Neural cell (in vitro differentiated cells): ENCODE data around the gene PGF. TPM values are rescaled to one million over a fixed set of nuclear protein-coding genes. Genes with fewer than 3 reads are reported as not detected.

Source experiments
- H2AFZ ChIP-seq: fragments of 200-600, 300-800 bp; sonication (generic), shearing (Covaris generic); 2 replicates; pipeline ENCODE4 v1.6.0; 2014; ENCODE audit warnings: low read depth, mild to moderate bottlenecking, antibody characterized with exemption, low read length, moderate library complexity
- H3F3A ChIP-seq: fragments of 200-600 bp; shearing (Covaris generic); 2 replicates; pipeline ENCODE4 v1.6.1; 2016; ENCODE audit warnings: mild to moderate bottlenecking, moderate library complexity, mixed read lengths, antibody characterized with exemption, low read length; ENCODE audit not compliant: insufficient read depth, poor library complexity, severe bottlenecking
- H3K27ac ChIP-seq: fragments of 200-600, 300-800 bp; sonication (generic), shearing (Covaris generic); 2 replicates; pipeline ENCODE4 v1.5.1; 2014; ENCODE audit warnings: mild to moderate bottlenecking, low read length, moderate library complexity
- H3K27me3 ChIP-seq: fragments of 300-800, 200-600 bp; sonication (generic), shearing (Covaris generic); 2 replicates; pipeline ENCODE4 v1.6.0; 2014; ENCODE audit warnings: mild to moderate bottlenecking, low read depth, low read length, moderate library complexity; ENCODE audit not compliant: insufficient read depth
- H3K36me3 ChIP-seq: fragments of 300-800, 200-600 bp; sonication (generic), shearing (Covaris generic); 2 replicates; pipeline ENCODE4 v1.5.1; 2014; ENCODE audit warnings: mild to moderate bottlenecking, antibody characterized with exemption, low read length, moderate library complexity; ENCODE audit not compliant: insufficient read depth
- H3K4me2 ChIP-seq: fragments of 300-800, 200-600 bp; sonication (generic), shearing (Covaris generic); 2 replicates; pipeline ENCODE4 v1.6.0; 2014; ENCODE audit warnings: mild to moderate bottlenecking, low read length
- H3K4me3 ChIP-seq: fragments of 300-800, 200-600 bp; sonication (generic), shearing (Covaris generic); 2 replicates; pipeline ENCODE4 v1.5.1; 2014; ENCODE audit warnings: mild to moderate bottlenecking, low read length, moderate library complexity
- H3K79me2 ChIP-seq: fragments of 200-600 bp; shearing (Covaris generic); replicated peaks from 2 replicates; pipeline ENCODE4 v1.6.0; 2014; ENCODE audit warnings: mild to moderate bottlenecking, low read length, moderate library complexity; ENCODE audit not compliant: insufficient read depth
- H3K9ac ChIP-seq: fragments of 300-800, 200-600 bp; sonication (generic), shearing (Covaris generic); 2 replicates; pipeline ENCODE4 v1.6.1; 2016; ENCODE audit warnings: mild to moderate bottlenecking, low read length, mixed read lengths
- H3K9me2 ChIP-seq: fragments of 200-600 bp; shearing (Covaris generic); 2 replicates; pipeline ENCODE4 v1.6.1; 2016; ENCODE audit warnings: mild to moderate bottlenecking, low read length, mixed read lengths; ENCODE audit not compliant: insufficient read depth
- H3K9me3 ChIP-seq: fragments of 200-600, 300-800 bp; sonication (generic), shearing (Covaris generic); 2 replicates; pipeline ENCODE4 v1.6.1; 2016; ENCODE audit warnings: mild to moderate bottlenecking, mixed run types, low read length, moderate library complexity, mixed read lengths
- H4K20me1 ChIP-seq: fragments of 200-600 bp; shearing (Covaris generic); 2 replicates; pipeline ENCODE4 v1.6.1; 2016; ENCODE audit warnings: mild to moderate bottlenecking, mixed run types; ENCODE audit not compliant: insufficient read depth
- EP300 ChIP-seq: fragments of 450-650 bp; conservative IDR thresholded peaks from 2 replicates; pipeline ENCODE4 v1.6.1; 2014; ENCODE audit warnings: antibody characterized with exemption, mild to moderate bottlenecking, moderate library complexity; ENCODE audit not compliant: poor library complexity, severe bottlenecking
- EZH2 ChIP-seq: fragments of 200-600, 300-800 bp; shearing (Covaris generic), sonication (generic); IDR thresholded peaks from 2 replicates; pipeline ENCODE4 v1.6.1; 2014; ENCODE audit warnings: antibody characterized with exemption, low read length, borderline replicate concordance, mild to moderate bottlenecking; ENCODE audit not compliant: insufficient read depth, poor library complexity, severe bottlenecking
- MXI1 ChIP-seq: fragments of 450-650 bp; conservative IDR thresholded peaks from 2 replicates; pipeline ENCODE4 v1.6.1; 2014; ENCODE audit warnings: antibody characterized with exemption, mild to moderate bottlenecking; ENCODE audit not compliant: poor library complexity, severe bottlenecking
- POLR2AphosphoS5 ChIP-seq: IDR thresholded peaks from 2 replicates; pipeline ENCODE4 v1.6.1; 2012
- RAD21 ChIP-seq: fragments of 450-650 bp; conservative IDR thresholded peaks from 2 replicates; pipeline ENCODE4 v1.6.1; 2014; ENCODE audit warnings: antibody characterized with exemption, mild to moderate bottlenecking, moderate library complexity
- SMC3 ChIP-seq: fragments of 450-650 bp; conservative IDR thresholded peaks from 2 replicates; pipeline ENCODE4 v1.6.1; 2014; ENCODE audit warnings: antibody characterized with exemption, mild to moderate bottlenecking, moderate library complexity; ENCODE audit not compliant: poor library complexity
- TAF1 ChIP-seq: IDR thresholded peaks from 2 replicates; pipeline ENCODE4 v1.6.1; 2012; ENCODE audit warnings: low read depth
- polyA plus RNA-seq: library from polyadenylated mRNA; depleted of rRNA; stranded (reverse); fragments of >200 nt; gene quantifications from 2 replicates; pipeline ENCODE4 v1.2.3, GENCODE V29; 2014
- TF ChIP-seq, protein P1 (sequence below): fragments of 450-650 bp; IDR thresholded peaks from 2 replicates; pipeline ENCODE4 v1.5.1; 2014; ENCODE audit warnings: antibody characterized with exemption, mild to moderate bottlenecking, moderate library complexity; ENCODE audit not compliant: poor library complexity, severe bottlenecking
- TF ChIP-seq, protein P2 (sequence below): IDR thresholded peaks from 2 replicates; pipeline ENCODE4 v1.6.1; 2012; ENCODE audit warnings: borderline replicate concordance

The PGF gene
- polyA plus RNA-seq, 1 donor from 2014 or later = not detected

DNA sequence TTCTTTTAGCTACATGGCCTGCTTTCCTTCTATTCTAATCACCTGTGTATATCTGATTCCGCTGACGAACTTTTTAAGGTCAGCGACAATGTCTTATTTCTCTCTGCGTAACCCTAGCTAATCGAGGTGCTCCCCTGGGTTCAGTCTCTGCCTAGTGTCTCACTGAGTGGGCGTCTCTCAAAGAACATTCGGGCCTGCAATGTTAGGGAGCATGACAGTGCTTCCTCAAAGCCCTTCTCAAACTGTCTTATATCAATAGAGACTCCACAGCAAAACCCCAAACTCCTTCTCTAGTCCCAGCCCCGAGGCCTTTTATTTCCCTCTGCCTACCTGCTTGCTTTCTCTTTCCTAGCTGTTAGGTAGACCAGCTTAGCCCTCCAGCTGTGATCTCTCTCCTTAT is 18.7 kb downstream of the PGF start:
- Histone ChIP-seq H3K36me3 (no peaks in the 10 kb centered on the region), H3K79me2 (no peaks in the 10 kb centered on the region), H3K4me3 (no peak overlapping the region), H3K9ac (no peak overlapping the region), H3K9me2 (no peaks in the 10 kb centered on the region), H4K20me1 (no peaks in the 10 kb centered on the region), H2AFZ (no peak overlapping the region), H3K27me3 (no peaks in the 10 kb centered on the region), H3K27ac (no peak overlapping the region), H3F3A (no peaks in the 10 kb centered on the region), H3K9me3 (no peaks in the 10 kb centered on the region), H3K4me2 (no peak overlapping the region)
- TF ChIP-seq EZH2 (no peak), EP300 (no peak), MXI1 (no peak), SMC3 (no peak), TAF1 (no peak), RAD21 (no peak)
- TF ChIP-seq, protein P1, sequence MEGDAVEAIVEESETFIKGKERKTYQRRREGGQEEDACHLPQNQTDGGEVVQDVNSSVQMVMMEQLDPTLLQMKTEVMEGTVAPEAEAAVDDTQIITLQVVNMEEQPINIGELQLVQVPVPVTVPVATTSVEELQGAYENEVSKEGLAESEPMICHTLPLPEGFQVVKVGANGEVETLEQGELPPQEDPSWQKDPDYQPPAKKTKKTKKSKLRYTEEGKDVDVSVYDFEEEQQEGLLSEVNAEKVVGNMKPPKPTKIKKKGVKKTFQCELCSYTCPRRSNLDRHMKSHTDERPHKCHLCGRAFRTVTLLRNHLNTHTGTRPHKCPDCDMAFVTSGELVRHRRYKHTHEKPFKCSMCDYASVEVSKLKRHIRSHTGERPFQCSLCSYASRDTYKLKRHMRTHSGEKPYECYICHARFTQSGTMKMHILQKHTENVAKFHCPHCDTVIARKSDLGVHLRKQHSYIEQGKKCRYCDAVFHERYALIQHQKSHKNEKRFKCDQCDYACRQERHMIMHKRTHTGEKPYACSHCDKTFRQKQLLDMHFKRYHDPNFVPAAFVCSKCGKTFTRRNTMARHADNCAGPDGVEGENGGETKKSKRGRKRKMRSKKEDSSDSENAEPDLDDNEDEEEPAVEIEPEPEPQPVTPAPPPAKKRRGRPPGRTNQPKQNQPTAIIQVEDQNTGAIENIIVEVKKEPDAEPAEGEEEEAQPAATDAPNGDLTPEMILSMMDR = no peak

DNA sequence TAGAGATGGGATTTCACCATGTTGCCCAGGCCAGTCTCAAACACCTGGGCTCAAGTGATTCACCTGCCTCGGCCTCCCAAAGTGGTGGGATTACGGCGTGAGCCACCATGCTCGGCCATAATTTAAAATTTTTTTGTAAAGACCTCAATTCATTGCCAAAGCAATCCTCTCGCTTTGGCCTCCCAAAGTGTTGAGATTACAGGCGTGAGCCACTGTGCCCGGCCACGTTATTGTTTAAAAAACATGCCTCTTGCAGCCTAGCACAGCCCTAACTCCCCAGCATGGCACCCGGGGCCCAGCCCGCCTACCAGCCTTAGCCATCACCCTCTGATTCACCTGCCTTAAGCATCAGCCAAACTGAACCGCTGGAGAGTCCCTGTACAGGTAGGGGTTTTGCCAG is 19.2 kb downstream of the PGF start:
- no peak overlapping the region for H3K4me2 ChIP-seq

More for the DNA sequence above, 19.2 kb downstream of the PGF start:
- TF ChIP-seq TAF1 (no peak), EP300 (no peak), POLR2AphosphoS5 (no peak), SMC3 (no peak), MXI1 (no peak), EZH2 (no peak), RAD21 (no peak)
- TF ChIP-seq, protein P2, sequence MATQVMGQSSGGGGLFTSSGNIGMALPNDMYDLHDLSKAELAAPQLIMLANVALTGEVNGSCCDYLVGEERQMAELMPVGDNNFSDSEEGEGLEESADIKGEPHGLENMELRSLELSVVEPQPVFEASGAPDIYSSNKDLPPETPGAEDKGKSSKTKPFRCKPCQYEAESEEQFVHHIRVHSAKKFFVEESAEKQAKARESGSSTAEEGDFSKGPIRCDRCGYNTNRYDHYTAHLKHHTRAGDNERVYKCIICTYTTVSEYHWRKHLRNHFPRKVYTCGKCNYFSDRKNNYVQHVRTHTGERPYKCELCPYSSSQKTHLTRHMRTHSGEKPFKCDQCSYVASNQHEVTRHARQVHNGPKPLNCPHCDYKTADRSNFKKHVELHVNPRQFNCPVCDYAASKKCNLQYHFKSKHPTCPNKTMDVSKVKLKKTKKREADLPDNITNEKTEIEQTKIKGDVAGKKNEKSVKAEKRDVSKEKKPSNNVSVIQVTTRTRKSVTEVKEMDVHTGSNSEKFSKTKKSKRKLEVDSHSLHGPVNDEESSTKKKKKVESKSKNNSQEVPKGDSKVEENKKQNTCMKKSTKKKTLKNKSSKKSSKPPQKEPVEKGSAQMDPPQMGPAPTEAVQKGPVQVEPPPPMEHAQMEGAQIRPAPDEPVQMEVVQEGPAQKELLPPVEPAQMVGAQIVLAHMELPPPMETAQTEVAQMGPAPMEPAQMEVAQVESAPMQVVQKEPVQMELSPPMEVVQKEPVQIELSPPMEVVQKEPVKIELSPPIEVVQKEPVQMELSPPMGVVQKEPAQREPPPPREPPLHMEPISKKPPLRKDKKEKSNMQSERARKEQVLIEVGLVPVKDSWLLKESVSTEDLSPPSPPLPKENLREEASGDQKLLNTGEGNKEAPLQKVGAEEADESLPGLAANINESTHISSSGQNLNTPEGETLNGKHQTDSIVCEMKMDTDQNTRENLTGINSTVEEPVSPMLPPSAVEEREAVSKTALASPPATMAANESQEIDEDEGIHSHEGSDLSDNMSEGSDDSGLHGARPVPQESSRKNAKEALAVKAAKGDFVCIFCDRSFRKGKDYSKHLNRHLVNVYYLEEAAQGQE = no peak
- TF ChIP-seq, protein P1 = no peak
- no peaks in the 10 kb centered on the region for H3K9me2 ChIP-seq
- H3K79me2 ChIP-seq = no peaks in the 10 kb centered on the region
- H3K27me3 ChIP-seq = no peaks in the 10 kb centered on the region
- H3K27ac ChIP-seq = no peak overlapping the region
- H3F3A ChIP-seq = no peaks in the 10 kb centered on the region
- no peaks in the 10 kb centered on the region for H3K36me3 ChIP-seq
- H2AFZ ChIP-seq = no peak overlapping the region
- no peaks in the 10 kb centered on the region for H3K9me3 ChIP-seq
- no peak overlapping the region for H3K9ac ChIP-seq
- no peak overlapping the region for H3K4me3 ChIP-seq
- no peaks in the 10 kb centered on the region for H4K20me1 ChIP-seq
